Measurements from ENCODE around the gene MYBL2.

Gene MYBL2

DNA sequence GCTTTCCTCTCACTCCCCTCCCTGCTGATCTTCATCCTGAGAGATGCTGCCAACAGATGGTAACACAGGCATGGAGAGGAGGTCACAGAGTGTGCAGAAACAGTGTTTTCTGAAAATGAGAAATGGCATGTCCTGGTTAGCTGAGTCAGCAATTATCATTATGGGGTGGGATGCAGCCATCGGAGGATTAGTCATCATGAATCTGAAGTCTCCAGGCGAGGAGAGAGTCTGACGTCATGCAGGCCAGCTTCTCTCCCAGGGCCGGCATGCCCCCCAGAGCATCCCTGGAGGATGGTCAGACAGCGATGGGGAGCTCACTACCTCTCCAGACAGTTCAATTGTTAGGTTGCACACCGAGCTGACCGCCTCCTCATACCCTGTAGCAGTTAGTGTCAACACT is 64.6 kb downstream of the MYBL2 start:
- no peak overlapping the region for H3K4me3 ChIP-seq (ENCODE audit: low read length)
- TF ChIP-seq CTCF (conservative IDR thresholded peaks at IDR 0.05; ENCODE audit: low read length) = no peak
- peak; percentile 46 for DNase-seq (ENCODE audit: low read depth)

DNA sequence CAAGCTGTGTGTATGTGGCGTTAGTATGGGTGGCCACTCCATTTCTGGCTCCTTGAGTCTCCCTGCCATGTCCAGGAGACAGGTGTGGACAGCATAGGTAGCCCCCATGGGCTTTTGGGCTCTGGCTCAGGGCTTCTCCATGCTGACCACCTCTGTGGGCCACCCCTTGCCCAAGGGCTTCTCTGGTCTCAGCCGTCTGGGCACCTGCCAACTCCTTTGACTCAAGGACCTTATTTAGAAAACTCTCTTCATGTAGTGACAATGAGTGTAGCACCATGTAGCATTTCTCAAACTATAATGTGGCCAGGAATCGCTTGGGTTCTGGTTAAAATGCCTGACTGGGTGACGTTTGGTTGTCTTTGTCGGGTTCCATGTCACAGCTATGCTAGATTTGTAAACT is 65.0 kb downstream of the MYBL2 start:
- DNase-seq (ENCODE audit: low read depth) = no peak
- TF ChIP-seq CTCF (conservative IDR thresholded peaks at IDR 0.05; ENCODE audit: low read length) = no peak
- no peak overlapping the region for H3K4me3 ChIP-seq (ENCODE audit: low read length)

DNA sequence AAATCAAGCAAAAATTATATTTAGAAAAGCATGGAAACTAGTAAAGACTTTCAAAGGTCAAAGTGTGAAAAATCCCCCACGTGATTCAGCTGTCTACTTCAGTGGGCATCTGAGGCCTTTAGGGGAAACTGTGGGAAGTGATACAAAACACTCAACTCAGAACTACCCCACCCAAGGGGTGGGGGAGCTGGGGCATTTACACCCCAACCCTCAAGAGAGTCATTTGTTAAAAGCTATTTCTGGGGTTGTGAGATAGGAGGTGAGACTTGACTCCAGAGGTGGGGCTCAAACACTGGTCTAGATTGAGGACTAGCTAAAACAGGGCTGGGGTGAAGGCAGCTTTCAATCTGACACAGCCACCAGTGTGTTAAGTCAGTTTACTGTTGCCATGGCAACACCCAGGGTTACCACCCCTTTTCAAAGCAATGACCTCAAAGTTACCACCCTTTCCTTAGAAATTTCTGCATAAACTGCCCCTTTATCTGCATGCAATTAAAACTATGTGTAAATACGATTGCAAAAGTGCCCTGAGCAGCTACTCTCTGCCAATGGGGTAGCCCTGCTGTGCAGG is 69.8 kb downstream of the MYBL2 start:
- no peak for TF ChIP-seq CTCF (conservative IDR thresholded peaks at IDR 0.05; ENCODE audit: low read length)
- no peak overlapping the region for H3K4me3 ChIP-seq (ENCODE audit: low read length)
- peak; percentile 18 for DNase-seq (ENCODE audit: low read depth)

GRCh38 chr20:43737925-43738324 is 71.0 kb downstream of the MYBL2 start:
- no peak for TF ChIP-seq CTCF (conservative IDR thresholded peaks at IDR 0.05; ENCODE audit: low read length)
- H3K4me3 ChIP-seq (ENCODE audit: low read length) = no peak overlapping the region
- no peak for DNase-seq (ENCODE audit: low read depth)

- no peak for TF ChIP-seq CTCF (conservative IDR thresholded peaks at IDR 0.05; ENCODE audit: low read length)
- DNase-seq (ENCODE audit: low read depth) = no peak
- no peak overlapping the region for H3K4me3 ChIP-seq (ENCODE audit: low read length)
Measured at GRCh38 chr20:43739148-43739749, 72.3 kb downstream of the MYBL2 start.

DNA sequence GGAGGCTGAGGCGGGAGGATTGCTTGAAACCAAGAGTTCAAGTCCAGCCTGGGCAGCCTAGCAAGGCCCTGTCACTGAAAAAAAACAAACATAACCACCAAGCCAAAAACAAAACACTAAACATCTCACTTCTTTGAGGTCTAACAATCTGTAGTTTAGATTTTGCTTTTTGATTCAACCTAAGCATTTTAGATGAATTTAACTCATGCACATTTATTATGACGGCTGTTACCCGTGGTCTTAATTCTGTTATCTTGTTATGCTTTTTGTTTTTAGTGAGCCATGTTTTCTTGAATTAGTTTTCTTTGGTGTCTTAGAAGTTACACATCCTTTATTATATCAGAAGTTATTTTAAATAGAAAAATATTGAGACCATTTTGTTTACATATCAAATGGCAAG is 73.7 kb downstream of the MYBL2 start:
- no peak for DNase-seq (ENCODE audit: low read depth)
- no peak overlapping the region for H3K4me3 ChIP-seq (ENCODE audit: low read length)
- no peak for TF ChIP-seq CTCF (conservative IDR thresholded peaks at IDR 0.05; ENCODE audit: low read length)

DNA sequence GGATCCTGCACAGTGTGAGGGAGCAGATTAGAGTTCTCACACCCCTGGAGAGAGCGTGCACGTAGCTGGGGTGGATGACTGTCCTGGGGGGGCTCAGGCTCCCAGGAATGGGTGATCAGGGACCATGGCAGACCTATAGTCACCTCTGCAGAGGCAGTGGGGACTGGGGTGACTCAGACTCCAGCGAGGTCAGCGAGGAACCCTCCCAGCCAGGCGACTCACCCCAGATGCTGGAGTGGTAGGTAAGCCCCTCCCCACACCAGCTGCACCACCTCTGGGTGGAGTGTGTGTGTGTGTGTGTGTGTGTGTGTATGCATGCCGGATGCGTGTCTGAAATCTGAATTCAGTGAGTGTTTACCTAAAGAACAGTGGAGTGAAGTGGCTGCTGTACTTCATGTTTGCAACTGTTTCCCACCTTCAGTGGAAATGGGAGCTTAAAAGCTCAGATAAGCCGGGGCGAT is 77.3 kb downstream of the MYBL2 start:
- no peak for TF ChIP-seq CTCF (conservative IDR thresholded peaks at IDR 0.05; ENCODE audit: low read length)
- H3K4me3 ChIP-seq (ENCODE audit: low read length) = no peak overlapping the region
- DNase-seq (ENCODE audit: low read depth) = no peak
